SK-N-SH (cell line): ENCODE results near the gene ARHGAP10. TPM values are rescaled to one million over a fixed set of nuclear protein-coding genes. Genes with fewer than 3 reads are reported as not detected.
A peak's percentile ranks its signal among the peaks of the same experiment; 100 is the strongest.

Experiments used
- CTCF ChIA-PET: fragments of 300-600, 350-600 bp; formaldehyde crosslinking; extraction: SDS; loops from one replicate; lab custom pipeline; 2021; lab: Yijun Ruan, JAX
- POLR2A ChIA-PET: fragments of 350-600 bp; sonication (Branson Sonifier 250); formaldehyde crosslinking; extraction: SDS; loops from one replicate; lab custom pipeline; 2020; ENCODE audit warnings: antibody characterized with exemption, inconsistent platforms; lab: Yijun Ruan, JAX
- DNase-seq: peaks from one replicate; pipeline ENCODE4 v3.0.0; 2012
- H2AFZ ChIP-seq: fragments of 200-600 bp; sonication (generic); 2 replicates; pipeline ENCODE4 v1.8.1; 2016; ENCODE audit warnings: antibody characterized with exemption, mild to moderate bottlenecking, low read depth
- H3F3A ChIP-seq: fragments of 200-600 bp; sonication (generic); replicated peaks from 2 replicates; pipeline ENCODE3; 2016; ENCODE audit warnings: antibody characterized with exemption, mild to moderate bottlenecking; ENCODE audit not compliant: insufficient read depth
- H3K27ac ChIP-seq, 2 experiments: fragments of 200-500 bp in 1 of 2; fragments of 200-600 bp in 1 of 2; sonication (Bioruptor generic) in 1 of 2; sonication (generic), shearing (Covaris generic) in 1 of 2; 2 replicates each; pipeline versions ENCODE4 v1.5.1 to v1.6.1; 2014 to 2016; ENCODE audit warnings: low read depth in 2 of 2, inconsistent platforms in 1 of 2, low read length in 1 of 2, mild to moderate bottlenecking in 1 of 2, mixed read lengths in 1 of 2
- H3K27me3 ChIP-seq: fragments of 200-600 bp; sonication (generic), shearing (Covaris generic); 2 replicates; pipeline ENCODE4 v1.6.1; 2016; ENCODE audit warnings: mixed run types; ENCODE audit not compliant: insufficient read depth
- H3K36me3 ChIP-seq, 2 experiments: fragments of 200-500 bp in 1 of 2; fragments of 200-600 bp in 1 of 2; sonication (Bioruptor generic) in 1 of 2; sonication (generic) in 1 of 2; replicated peaks in 1 of 2; 2 replicates each; pipeline versions ENCODE3 to v1.5.1; 2014 to 2016; ENCODE audit warnings: low read length in 1 of 2, mild to moderate bottlenecking in 1 of 2; ENCODE audit not compliant: insufficient read depth in 2 of 2, control insufficient read depth in 1 of 2
- H3K4me1 ChIP-seq, 2 experiments: fragments of 200-500 bp in 1 of 2; fragments of 200-600 bp in 1 of 2; sonication (Bioruptor generic) in 1 of 2; sonication (generic), shearing (Covaris generic) in 1 of 2; 2 replicates each; pipeline versions ENCODE4 v1.5.1 to v1.6.1; 2014 to 2016; ENCODE audit warnings: low read depth in 1 of 2, low read length in 1 of 2, mixed run types in 1 of 2; ENCODE audit not compliant: insufficient read depth in 2 of 2, control insufficient read depth in 1 of 2
- H3K4me2 ChIP-seq: fragments of 200-600 bp; sonication (generic), shearing (Covaris generic); 2 replicates; pipeline ENCODE4 v1.6.1; 2017; ENCODE audit warnings: mixed run types
- H3K4me3 ChIP-seq, 2 experiments: fragments of 200-500 bp in 1 of 2; fragments of 200-600 bp in 1 of 2; sonication (Bioruptor generic) in 1 of 2; sonication (generic), shearing (Covaris generic) in 1 of 2; 2 replicates each; pipeline versions ENCODE4 v1.5.1 to v1.8.1; 2014 to 2016; ENCODE audit warnings: low read depth in 2 of 2, inconsistent platforms in 1 of 2, low read length in 1 of 2, mild to moderate bottlenecking in 1 of 2, mixed read lengths in 1 of 2, moderate library complexity in 1 of 2
- H3K79me2 ChIP-seq: fragments of 200-600 bp; sonication (generic); 2 replicates; pipeline ENCODE4 v1.8.1; 2017; ENCODE audit warnings: mild to moderate bottlenecking; ENCODE audit not compliant: insufficient read depth
- H3K9ac ChIP-seq: fragments of 200-600 bp; sonication (generic); 2 replicates; pipeline ENCODE4 v1.6.1; 2017; ENCODE audit warnings: mixed run types
- H3K9me2 ChIP-seq: fragments of 200-600 bp; sonication (generic); 2 replicates; pipeline ENCODE4 v1.6.1; 2017; ENCODE audit warnings: mixed run types
- H3K9me3 ChIP-seq: fragments of 200-600 bp; sonication (generic); 2 replicates; pipeline ENCODE4 v1.6.1; 2017; ENCODE audit warnings: mixed run types, mild to moderate bottlenecking, moderate library complexity
- H4K20me1 ChIP-seq: fragments of 200-600 bp; sonication (generic); 2 replicates; pipeline ENCODE4 v1.6.1; 2017; ENCODE audit warnings: mild to moderate bottlenecking, mixed run types; ENCODE audit not compliant: insufficient read depth
- CHD2 ChIP-seq: fragments of 150-350 bp; IDR thresholded peaks from 2 replicates; pipeline ENCODE4 v1.6.1; 2018; ENCODE audit warnings: low read length; ENCODE audit not compliant: partially characterized antibody
- EP300 ChIP-seq, 2 experiments: IDR thresholded peaks; 2 replicates each; pipeline versions ENCODE4 v1.4.0 to v1.6.1; 2012; ENCODE audit warnings: borderline replicate concordance in 1 of 2, low read depth in 1 of 2, low read length in 1 of 2
- EZH2phosphoT487 ChIP-seq: fragments of 200-600 bp; sonication (generic); IDR thresholded peaks from 2 replicates; pipeline ENCODE4 v1.6.1; 2017; ENCODE audit warnings: low read depth, mixed run types, mild to moderate bottlenecking, antibody characterized with exemption, moderate library complexity, borderline replicate concordance
- FOSL2 ChIP-seq: IDR thresholded peaks from 2 replicates; pipeline ENCODE4 v1.4.0; 2012; ENCODE audit warnings: low read depth, mild to moderate bottlenecking, moderate library complexity, borderline replicate concordance
- FOXJ3 ChIP-seq: sonication (generic); formaldehyde crosslinking; IDR thresholded peaks from 2 replicates; pipeline ENCODE4 v1.5.1; 2020; ENCODE audit warnings: mild to moderate bottlenecking, missing genetic modification reagents
- FOXM1 ChIP-seq: IDR thresholded peaks from 2 replicates; pipeline ENCODE4 v1.4.0; 2012; ENCODE audit warnings: low read depth, mild to moderate bottlenecking
- GATA2 ChIP-seq: sonication (generic); formaldehyde crosslinking; IDR thresholded peaks from 2 replicates; pipeline ENCODE4 v1.5.0; 2020; ENCODE audit warnings: mild to moderate bottlenecking, missing genetic modification reagents
- JUND ChIP-seq: IDR thresholded peaks from 2 replicates; pipeline ENCODE4 v1.4.0; 2012
- MXI1 ChIP-seq: IDR thresholded peaks from 2 replicates; pipeline ENCODE4 v1.6.1; 2012; ENCODE audit warnings: mild to moderate bottlenecking, low read depth, low read length, improper control_type of control experiment
- NFIC ChIP-seq: IDR thresholded peaks from 2 replicates; pipeline ENCODE4 v1.4.0; 2012; ENCODE audit warnings: borderline replicate concordance
- PBX3 ChIP-seq: IDR thresholded peaks from 2 replicates; pipeline ENCODE4; 2012
- RAD21 ChIP-seq: IDR thresholded peaks from 2 replicates; pipeline ENCODE4 v1.6.1; 2012; ENCODE audit warnings: mild to moderate bottlenecking, low read length
- RXRA ChIP-seq: IDR thresholded peaks from 2 replicates; pipeline ENCODE4 v1.4.0; 2012; ENCODE audit warnings: low read depth, mild to moderate bottlenecking, borderline replicate concordance
- SMC3 ChIP-seq: IDR thresholded peaks from 2 replicates; pipeline ENCODE4 v1.6.1; 2012; ENCODE audit warnings: low read depth, low read length, improper control_type of control experiment
- TAF1 ChIP-seq: IDR thresholded peaks from 2 replicates; pipeline ENCODE4 v1.6.1; 2012; ENCODE audit warnings: low read depth, mild to moderate bottlenecking, low read length, moderate library complexity, borderline replicate concordance
- TCF12 ChIP-seq: IDR thresholded peaks from 2 replicates; pipeline ENCODE4 v1.4.0; 2012
- USF1 ChIP-seq: IDR thresholded peaks from 2 replicates; pipeline ENCODE4 v1.4.0; 2012; ENCODE audit warnings: low read depth, borderline replicate concordance
- WGBS: methylation state at CpG from one replicate; pipeline ENCODE4 v1.1.6; 2017; ENCODE audit warnings: low lambda C conversion rate; 5-methylcytosine and 5-hydroxymethylcytosine counted together
- polyA plus RNA-seq, 3 experiments: library from polyadenylated mRNA; depleted of rRNA; stranded (reverse); fragments of >200 nt; gene quantifications; 2 replicates each; pipeline ENCODE4 v1.2.3, GENCODE V29; 2012
- TF ChIP-seq, protein P1 (sequence below): IDR thresholded peaks from 2 replicates; pipeline ENCODE4 v1.6.1; 2012; ENCODE audit warnings: mild to moderate bottlenecking, low read depth, low read length, moderate library complexity
- TF ChIP-seq, protein P2 (sequence below): IDR thresholded peaks from 2 replicates; pipeline ENCODE4 v1.4.0; 2012; ENCODE audit warnings: low read depth, borderline replicate concordance
- TF ChIP-seq, protein P3 (sequence below): fragments of 150-350 bp; IDR thresholded peaks from 2 replicates; pipeline ENCODE4 v1.6.1; 2016; ENCODE audit warnings: mild to moderate bottlenecking, low read depth, low read length

The ARHGAP10 gene
- polyA plus RNA-seq, 1 of the 3 experiments (the other 2 are of a cell fraction) = 15.1 TPM

DNA sequence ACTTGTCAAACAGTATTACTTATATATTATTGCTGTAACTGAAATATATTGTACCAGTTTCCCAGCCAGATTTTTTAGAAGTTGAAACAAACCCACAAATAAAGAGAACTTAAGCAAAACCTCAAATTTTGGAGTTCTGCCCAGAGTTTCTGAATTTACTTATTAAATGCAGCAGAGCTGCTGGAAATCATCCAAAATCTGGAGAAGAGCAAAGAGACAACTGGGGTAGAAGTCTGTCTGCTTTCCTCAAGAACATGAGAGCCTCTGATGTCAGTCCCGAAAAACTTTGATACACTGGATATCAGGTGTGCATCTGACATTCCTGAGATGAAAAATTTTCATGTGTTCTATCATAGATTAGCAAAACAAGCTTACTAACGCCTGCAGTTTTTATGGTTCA is 384.4 kb downstream of the ARHGAP10 start:
- H3K4me2 ChIP-seq = peak overlapping the region; percentile 7; the same call in 1 of the 2 replicates
- H3F3A ChIP-seq = peaks cover 11% of the 10 kb centered on the region
- DNase-seq = no peak
- no peak overlapping the region; a peak in 1 of 4 replicates for H3K27ac ChIP-seq
- H2AFZ ChIP-seq = no peak overlapping the region
- H3K9me2 ChIP-seq = no peaks in the 10 kb centered on the region
- no peaks in the 10 kb centered on the region for H3K36me3 ChIP-seq
- ChIA-PET POLR2A (no interaction called here), CTCF (interaction anchor here (0.9 kb wide), 1 partner anchor 9 kb away, joined by 4 read pairs; no protein-coding TSS in a partner anchor)
- no peaks in the 10 kb centered on the region for H3K79me2 ChIP-seq
- peak; percentile 21; the same call in 1 of the 2 replicates for TF ChIP-seq PBX3
- no peak for TF ChIP-seq RXRA
- no peak for TF ChIP-seq MXI1
- no peak for TF ChIP-seq FOXJ3 (CRISPR knock-in tag)
- no peak for TF ChIP-seq FOXM1
- no peak for TF ChIP-seq FOSL2
- TF ChIP-seq, protein P1, sequence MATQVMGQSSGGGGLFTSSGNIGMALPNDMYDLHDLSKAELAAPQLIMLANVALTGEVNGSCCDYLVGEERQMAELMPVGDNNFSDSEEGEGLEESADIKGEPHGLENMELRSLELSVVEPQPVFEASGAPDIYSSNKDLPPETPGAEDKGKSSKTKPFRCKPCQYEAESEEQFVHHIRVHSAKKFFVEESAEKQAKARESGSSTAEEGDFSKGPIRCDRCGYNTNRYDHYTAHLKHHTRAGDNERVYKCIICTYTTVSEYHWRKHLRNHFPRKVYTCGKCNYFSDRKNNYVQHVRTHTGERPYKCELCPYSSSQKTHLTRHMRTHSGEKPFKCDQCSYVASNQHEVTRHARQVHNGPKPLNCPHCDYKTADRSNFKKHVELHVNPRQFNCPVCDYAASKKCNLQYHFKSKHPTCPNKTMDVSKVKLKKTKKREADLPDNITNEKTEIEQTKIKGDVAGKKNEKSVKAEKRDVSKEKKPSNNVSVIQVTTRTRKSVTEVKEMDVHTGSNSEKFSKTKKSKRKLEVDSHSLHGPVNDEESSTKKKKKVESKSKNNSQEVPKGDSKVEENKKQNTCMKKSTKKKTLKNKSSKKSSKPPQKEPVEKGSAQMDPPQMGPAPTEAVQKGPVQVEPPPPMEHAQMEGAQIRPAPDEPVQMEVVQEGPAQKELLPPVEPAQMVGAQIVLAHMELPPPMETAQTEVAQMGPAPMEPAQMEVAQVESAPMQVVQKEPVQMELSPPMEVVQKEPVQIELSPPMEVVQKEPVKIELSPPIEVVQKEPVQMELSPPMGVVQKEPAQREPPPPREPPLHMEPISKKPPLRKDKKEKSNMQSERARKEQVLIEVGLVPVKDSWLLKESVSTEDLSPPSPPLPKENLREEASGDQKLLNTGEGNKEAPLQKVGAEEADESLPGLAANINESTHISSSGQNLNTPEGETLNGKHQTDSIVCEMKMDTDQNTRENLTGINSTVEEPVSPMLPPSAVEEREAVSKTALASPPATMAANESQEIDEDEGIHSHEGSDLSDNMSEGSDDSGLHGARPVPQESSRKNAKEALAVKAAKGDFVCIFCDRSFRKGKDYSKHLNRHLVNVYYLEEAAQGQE = no peak
- no peak for TF ChIP-seq EZH2phosphoT487
- TF ChIP-seq, protein P2, sequence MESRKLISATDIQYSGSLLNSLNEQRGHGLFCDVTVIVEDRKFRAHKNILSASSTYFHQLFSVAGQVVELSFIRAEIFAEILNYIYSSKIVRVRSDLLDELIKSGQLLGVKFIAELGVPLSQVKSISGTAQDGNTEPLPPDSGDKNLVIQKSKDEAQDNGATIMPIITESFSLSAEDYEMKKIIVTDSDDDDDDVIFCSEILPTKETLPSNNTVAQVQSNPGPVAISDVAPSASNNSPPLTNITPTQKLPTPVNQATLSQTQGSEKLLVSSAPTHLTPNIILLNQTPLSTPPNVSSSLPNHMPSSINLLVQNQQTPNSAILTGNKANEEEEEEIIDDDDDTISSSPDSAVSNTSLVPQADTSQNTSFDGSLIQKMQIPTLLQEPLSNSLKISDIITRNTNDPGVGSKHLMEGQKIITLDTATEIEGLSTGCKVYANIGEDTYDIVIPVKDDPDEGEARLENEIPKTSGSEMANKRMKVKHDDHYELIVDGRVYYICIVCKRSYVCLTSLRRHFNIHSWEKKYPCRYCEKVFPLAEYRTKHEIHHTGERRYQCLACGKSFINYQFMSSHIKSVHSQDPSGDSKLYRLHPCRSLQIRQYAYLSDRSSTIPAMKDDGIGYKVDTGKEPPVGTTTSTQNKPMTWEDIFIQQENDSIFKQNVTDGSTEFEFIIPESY = no peak
- no peak for TF ChIP-seq SMC3
- TF ChIP-seq, protein P3, sequence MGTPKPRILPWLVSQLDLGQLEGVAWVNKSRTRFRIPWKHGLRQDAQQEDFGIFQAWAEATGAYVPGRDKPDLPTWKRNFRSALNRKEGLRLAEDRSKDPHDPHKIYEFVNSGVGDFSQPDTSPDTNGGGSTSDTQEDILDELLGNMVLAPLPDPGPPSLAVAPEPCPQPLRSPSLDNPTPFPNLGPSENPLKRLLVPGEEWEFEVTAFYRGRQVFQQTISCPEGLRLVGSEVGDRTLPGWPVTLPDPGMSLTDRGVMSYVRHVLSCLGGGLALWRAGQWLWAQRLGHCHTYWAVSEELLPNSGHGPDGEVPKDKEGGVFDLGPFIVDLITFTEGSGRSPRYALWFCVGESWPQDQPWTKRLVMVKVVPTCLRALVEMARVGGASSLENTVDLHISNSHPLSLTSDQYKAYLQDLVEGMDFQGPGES = no peak
- no peak for TF ChIP-seq TAF1
- TF ChIP-seq CHD2 = no peak
- no peak for TF ChIP-seq GATA2 (CRISPR knock-in tag)
- peak; percentile 58 for TF ChIP-seq TCF12
- 0 out of 4 replicates have a peak, but pooled peaks of 1 of the 2 experiments have one; percentile 23 for TF ChIP-seq EP300 (IDR thresholded peaks at IDR 0.05; ENCODE audit: borderline replicate concordance in 1 of 2, low read depth in 1 of 2, low read length in 1 of 2)
- TF ChIP-seq NFIC = peak; percentile 79
- TF ChIP-seq RAD21 = no peak
- no peak for TF ChIP-seq USF1
- no peak for TF ChIP-seq JUND
- 6% methylated on average over 2 of the region's 2 CpGs for WGBS
- H3K4me1 ChIP-seq = peaks cover 10% of the 10 kb centered on the region in 2 experiments; a peak in 3 of 4 replicates
- no peaks in the 10 kb centered on the region for H3K9me3 ChIP-seq
- no peaks in the 10 kb centered on the region for H4K20me1 ChIP-seq
- H3K27me3 ChIP-seq = no peaks in the 10 kb centered on the region
- no peak overlapping the region for H3K9ac ChIP-seq
- no peak overlapping the region for H3K4me3 ChIP-seq
